BLaER1 treated with 17β-estradiol and CSF1 and Interleukin-3, amounts not matched to agents 10 nM and 100 nM (cell line): ENCODE results near the gene ACBD4.

Experiments
- H3K27ac ChIP-seq, 11 experiments: shearing (Covaris generic); formaldehyde crosslinking; 2 replicates each; pipeline ENCODE4 v1.8.1; 2022
- H3K27me3 ChIP-seq, 11 experiments: shearing (Covaris generic); formaldehyde crosslinking; 2 replicates each; pipeline ENCODE4 v1.8.1; 2022
- H3K36me3 ChIP-seq, 11 experiments: shearing (Covaris generic); formaldehyde crosslinking; 2 replicates each; pipeline ENCODE4 v1.8.1; 2022
- H3K4me1 ChIP-seq, 10 experiments: shearing (Covaris generic); formaldehyde crosslinking; 2 replicates each; pipeline ENCODE4 v1.8.1; 2022
- H3K4me2 ChIP-seq, 11 experiments: shearing (Covaris generic); formaldehyde crosslinking; 2 replicates each; pipeline ENCODE4 v1.8.1; 2022
- H3K4me3 ChIP-seq, 10 experiments: shearing (Covaris generic); formaldehyde crosslinking; 2 replicates each; pipeline ENCODE4 v1.8.1; 2022
- H3K9ac ChIP-seq, 11 experiments: shearing (Covaris generic); formaldehyde crosslinking; 2 replicates each; pipeline ENCODE4 v1.8.1; 2022
- H3K9me3 ChIP-seq, 11 experiments: shearing (Covaris generic); formaldehyde crosslinking; replicated peaks in 1 of 11; 2 replicates each; pipeline ENCODE4 v1.8.1; 2022
- H4K20me1 ChIP-seq, 11 experiments: shearing (Covaris generic); formaldehyde crosslinking; 2 replicates each; pipeline ENCODE4 v1.8.1; 2022
- Cebpa-rat ChIP-seq, 11 experiments: shearing (Covaris generic); IDR thresholded peaks; 2 replicates each; pipeline ENCODE4 v1.8.1; 2022

Gene ACBD4

DNA sequence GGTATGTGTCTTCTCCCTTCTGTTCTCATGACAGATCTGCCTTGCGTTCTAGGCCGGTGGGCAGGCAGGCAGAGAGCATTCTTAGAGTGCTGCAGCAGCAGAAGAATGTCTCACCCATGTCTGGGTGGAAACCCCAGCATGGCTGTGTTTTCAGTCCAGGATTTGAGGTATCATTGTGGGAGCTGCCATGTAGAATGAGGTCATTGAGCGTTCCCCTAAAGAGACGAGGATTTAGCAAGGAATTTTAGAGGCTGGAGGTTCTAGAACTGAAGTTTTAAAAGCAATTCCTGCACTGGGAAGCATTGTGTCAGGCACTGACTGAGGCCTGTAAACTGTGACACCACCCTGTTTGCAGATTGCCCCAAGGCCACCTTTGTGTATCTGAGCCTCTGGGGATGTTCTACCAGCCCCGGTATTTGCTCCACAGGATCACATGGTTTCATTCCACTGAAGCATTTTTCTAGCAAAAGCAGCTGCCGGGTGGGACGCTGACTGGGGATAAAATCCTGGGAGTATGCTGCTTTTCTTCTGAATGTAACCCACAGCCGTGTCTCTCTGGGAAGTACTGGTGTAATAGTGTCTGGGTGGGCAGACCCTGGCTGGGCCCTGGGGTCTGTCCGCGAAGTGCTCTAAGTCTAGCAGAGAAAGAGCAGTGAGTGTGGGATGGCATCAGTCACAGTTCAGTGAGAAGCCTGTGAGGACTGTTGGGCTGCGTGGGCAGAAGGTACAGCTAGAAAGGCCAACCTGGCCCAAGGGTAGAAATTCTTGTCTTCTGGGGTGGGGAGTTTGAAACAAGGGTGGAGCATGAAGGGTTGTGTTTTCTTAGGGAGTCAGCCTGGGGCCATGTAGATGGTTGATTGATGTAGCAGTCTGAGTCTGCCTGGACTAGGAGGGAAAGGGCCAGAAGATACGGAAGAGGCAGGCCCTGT lies 33.3 kb upstream of the ACBD4 start:
- peak overlapping the region in 9 of 11 experiments; percentile 4 to 46 (median 20); a peak in 10 of 22 replicates for H3K9ac ChIP-seq
- H4K20me1 ChIP-seq: peaks cover 0 to 77% (median 15%) of the 10 kb centered on the region in 11 experiments; a peak in 12 of 22 replicates
- peaks cover 94 to 100% (median 98%) of the 10 kb centered on the region in 11 experiments for H3K36me3 ChIP-seq
- H3K9me3 ChIP-seq: no peaks in the 10 kb centered on the region
- peak overlapping the region in 5 of 11 experiments; percentile 0 to 41 (median 9); a peak in 5 of 22 replicates for H3K4me2 ChIP-seq
- peak overlapping the region in 4 of 11 experiments; percentile 8 to 53 (median 37); a peak in 6 of 22 replicates for H3K27ac ChIP-seq
- no peak for TF ChIP-seq Cebpa-rat (IDR thresholded peaks at IDR 0.05)
- no peaks in the 10 kb centered on the region for H3K27me3 ChIP-seq
- H3K4me3 ChIP-seq: no peak overlapping the region
- H3K4me1 ChIP-seq: peaks cover 0 to 20% (median 8%) of the 10 kb centered on the region in 10 experiments; a peak in 10 of 20 replicates

DNA sequence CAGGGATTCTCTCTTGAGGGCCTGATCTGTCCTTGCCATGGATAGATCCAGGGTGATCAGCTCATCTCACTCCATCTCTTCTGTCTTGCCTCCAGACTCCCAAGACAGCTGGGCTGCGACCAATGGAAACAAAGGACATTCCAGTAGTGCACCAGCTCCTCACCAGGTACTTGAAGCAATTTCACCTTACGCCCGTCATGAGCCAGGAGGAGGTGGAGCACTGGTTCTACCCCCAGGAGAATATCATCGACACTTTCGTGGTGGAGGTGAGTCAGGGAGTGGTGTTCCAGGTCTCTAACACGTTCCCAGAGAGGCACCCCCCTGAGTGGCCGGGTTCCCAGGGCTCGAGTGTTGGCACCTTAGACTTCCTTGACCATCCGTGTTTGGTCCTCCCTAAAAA lies 32.6 kb upstream of the ACBD4 start:
- Histone ChIP-seq H3K4me1 (peaks cover 0 to 24% (median 10%) of the 10 kb centered on the region in 10 experiments; a peak in 11 of 20 replicates), H3K4me2 (peak overlapping the region in 2 of 11 experiments; percentile 3 to 41; a peak in 2 of 22 replicates), H3K4me3 (no peak overlapping the region), H3K9me3 (no peaks in the 10 kb centered on the region), H3K27me3 (no peaks in the 10 kb centered on the region), H3K27ac (peak overlapping the region in 3 of 11 experiments; percentile 19 to 53 (median 40); a peak in 4 of 22 replicates), H4K20me1 (peaks cover 0 to 77% (median 17%) of the 10 kb centered on the region in 11 experiments; a peak in 12 of 22 replicates), H3K36me3 (peaks cover 94 to 100% (median 98%) of the 10 kb centered on the region in 11 experiments), H3K9ac (peak overlapping the region in 7 of 11 experiments; percentile 7 to 46 (median 33); a peak in 4 of 22 replicates)
- no peak for TF ChIP-seq Cebpa-rat (IDR thresholded peaks at IDR 0.05)

DNA sequence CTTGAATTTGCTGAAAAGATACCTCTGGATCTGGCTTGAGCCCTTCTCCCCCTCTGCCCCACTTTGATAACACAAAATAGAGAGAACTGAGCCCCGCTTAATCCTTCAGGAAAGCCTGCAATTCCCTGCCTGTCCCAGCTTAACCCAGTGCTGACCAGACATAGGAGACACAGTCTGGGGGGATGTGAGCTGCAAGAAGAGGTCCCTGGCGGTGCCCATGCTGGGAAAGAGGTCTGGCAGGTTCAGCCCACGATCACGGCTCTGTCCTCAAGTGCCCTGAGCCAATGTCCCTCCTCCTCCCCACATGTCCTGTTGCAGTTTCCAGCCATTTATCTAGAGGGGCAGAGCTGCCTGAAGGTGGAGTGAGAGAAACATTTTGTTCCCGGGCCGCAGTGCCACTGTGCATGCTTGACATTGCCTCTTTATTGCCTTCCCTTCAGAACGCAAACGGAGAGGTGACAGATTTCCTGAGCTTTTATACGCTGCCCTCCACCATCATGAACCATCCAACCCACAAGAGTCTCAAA lies 32.2 kb upstream of the ACBD4 start:
- H3K36me3 ChIP-seq: peaks cover 94 to 100% (median 98%) of the 10 kb centered on the region in 11 experiments
- no peak for TF ChIP-seq Cebpa-rat (IDR thresholded peaks at IDR 0.05)

DNA sequence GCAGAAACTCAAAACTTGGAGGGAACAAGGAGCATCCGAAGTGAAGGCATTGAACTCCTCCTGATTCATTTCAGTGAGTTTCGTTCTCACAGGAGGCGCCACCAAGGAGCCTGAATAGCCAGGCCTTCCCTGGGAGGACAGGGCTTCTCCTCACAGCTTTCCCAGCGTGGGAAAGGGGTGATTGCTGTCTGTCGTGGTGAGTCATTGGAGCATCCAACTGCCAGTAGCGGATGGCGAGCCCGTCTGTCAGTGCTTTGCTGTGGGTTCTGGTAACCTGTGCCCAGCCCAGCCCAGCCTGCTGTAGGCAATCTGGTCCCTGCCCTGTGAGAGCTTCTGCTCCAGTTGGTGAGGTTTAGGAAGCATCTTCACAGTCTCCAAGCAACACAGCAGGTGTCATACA lies 31.5 kb upstream of the ACBD4 start:
- no peak for TF ChIP-seq Cebpa-rat (IDR thresholded peaks at IDR 0.05)
- Histone ChIP-seq H3K4me3 (no peak overlapping the region), H3K9me3 (no peaks in the 10 kb centered on the region), H3K9ac (no peak overlapping the region), H3K4me2 (no peak overlapping the region), H3K27me3 (no peaks in the 10 kb centered on the region), H3K27ac (peak overlapping the region in 1 of 11 experiments; percentile 53; a peak in 1 of 22 replicates), H3K36me3 (peaks cover 94 to 100% (median 98%) of the 10 kb centered on the region in 11 experiments), H4K20me1 (peaks cover 0 to 77% (median 17%) of the 10 kb centered on the region in 11 experiments; a peak in 10 of 22 replicates), H3K4me1 (peaks cover 2 to 34% (median 21%) of the 10 kb centered on the region in 10 experiments; a peak in 18 of 20 replicates)

More for the DNA sequence above, 32.2 kb upstream of the ACBD4 start:
- Histone ChIP-seq H3K9me3 (no peaks in the 10 kb centered on the region), H3K9ac (peak overlapping the region in 2 of 11 experiments; percentile 4 to 46; a peak in 1 of 22 replicates), H3K4me3 (no peak overlapping the region), H3K27ac (peak overlapping the region in 1 of 11 experiments; percentile 53; a peak in 1 of 22 replicates), H4K20me1 (peaks cover 0 to 77% (median 17%) of the 10 kb centered on the region in 11 experiments; a peak in 13 of 22 replicates), H3K27me3 (no peaks in the 10 kb centered on the region), H3K4me2 (no peak overlapping the region), H3K4me1 (peaks cover 0 to 27% (median 14%) of the 10 kb centered on the region in 10 experiments; a peak in 15 of 20 replicates)

DNA sequence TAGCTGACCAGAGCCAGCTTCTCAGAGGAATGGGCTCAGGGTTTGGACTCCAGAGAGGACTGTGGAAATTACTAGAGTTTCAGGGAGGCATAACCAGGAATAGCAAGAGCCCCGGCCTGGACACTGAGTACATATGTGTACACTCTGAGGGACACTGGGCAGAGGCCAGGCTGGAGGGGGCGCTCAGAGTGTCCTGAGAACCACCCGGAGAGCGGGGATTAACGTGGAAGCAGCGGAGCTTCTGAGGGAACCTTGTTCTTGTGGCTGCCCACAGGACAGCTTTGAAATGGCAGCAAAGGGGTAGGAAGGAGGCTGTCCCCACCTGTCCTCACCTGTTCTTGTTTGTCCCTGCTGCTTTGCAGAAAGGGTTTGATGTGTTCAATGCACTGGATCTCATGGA lies 31.0 kb upstream of the ACBD4 start:
- H3K9ac ChIP-seq: no peak overlapping the region
- H3K9me3 ChIP-seq: no peaks in the 10 kb centered on the region
- no peak for TF ChIP-seq Cebpa-rat (IDR thresholded peaks at IDR 0.05)
- H3K36me3 ChIP-seq: peaks cover 94 to 99% (median 97%) of the 10 kb centered on the region in 11 experiments
- peaks cover 7 to 39% (median 26%) of the 10 kb centered on the region in 10 experiments for H3K4me1 ChIP-seq
- H3K4me3 ChIP-seq: no peak overlapping the region
- no peak overlapping the region for H3K4me2 ChIP-seq
- no peaks in the 10 kb centered on the region for H3K27me3 ChIP-seq
- H3K27ac ChIP-seq: 0 out of 22 replicates have a peak overlapping the region, but pooled peaks of 1 of the 11 experiments have one; percentile 53
- H4K20me1 ChIP-seq: peaks cover 0 to 77% (median 17%) of the 10 kb centered on the region in 11 experiments; a peak in 9 of 22 replicates

DNA sequence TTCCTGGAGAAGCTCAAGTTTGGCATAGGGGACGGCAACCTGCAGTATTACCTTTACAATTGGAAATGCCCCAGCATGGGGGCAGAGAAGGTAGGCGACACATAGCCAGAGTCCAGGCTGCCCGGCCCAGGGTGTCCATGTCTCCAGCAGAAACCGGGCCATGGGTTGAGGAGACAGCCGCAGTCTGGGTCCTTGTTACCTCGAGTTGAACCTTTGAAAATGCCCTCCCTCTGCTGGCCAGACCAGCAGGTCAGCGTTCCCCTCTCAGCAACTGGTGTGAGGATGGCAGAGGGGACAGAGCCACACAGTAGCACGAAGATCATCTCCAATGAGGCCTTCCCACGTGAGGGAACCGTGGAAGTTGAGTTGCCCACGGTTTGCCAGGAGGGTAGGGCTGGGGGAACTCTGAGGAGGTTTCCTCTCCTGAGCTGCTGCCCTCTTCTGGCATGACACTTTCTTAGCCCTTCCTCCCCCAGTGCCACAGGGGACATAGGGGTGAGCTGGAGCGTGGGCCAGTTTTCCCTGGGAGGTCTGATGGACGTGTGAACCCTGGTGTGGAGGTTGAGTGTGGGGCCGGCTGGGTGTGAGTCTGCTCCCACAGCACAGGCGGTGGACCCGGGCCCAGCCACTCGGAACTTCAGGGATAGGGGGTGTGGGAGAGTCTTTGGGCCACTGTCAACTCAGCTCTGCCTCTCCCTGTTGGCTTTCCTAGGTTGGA lies 30.4 kb upstream of the ACBD4 start:
- H3K9me3 ChIP-seq: no peaks in the 10 kb centered on the region
- peaks cover 0 to 77% (median 17%) of the 10 kb centered on the region in 11 experiments; a peak in 9 of 22 replicates for H4K20me1 ChIP-seq
- H3K27ac ChIP-seq: peak overlapping the region in 1 of 11 experiments; percentile 41; a peak in 3 of 22 replicates

DNA sequence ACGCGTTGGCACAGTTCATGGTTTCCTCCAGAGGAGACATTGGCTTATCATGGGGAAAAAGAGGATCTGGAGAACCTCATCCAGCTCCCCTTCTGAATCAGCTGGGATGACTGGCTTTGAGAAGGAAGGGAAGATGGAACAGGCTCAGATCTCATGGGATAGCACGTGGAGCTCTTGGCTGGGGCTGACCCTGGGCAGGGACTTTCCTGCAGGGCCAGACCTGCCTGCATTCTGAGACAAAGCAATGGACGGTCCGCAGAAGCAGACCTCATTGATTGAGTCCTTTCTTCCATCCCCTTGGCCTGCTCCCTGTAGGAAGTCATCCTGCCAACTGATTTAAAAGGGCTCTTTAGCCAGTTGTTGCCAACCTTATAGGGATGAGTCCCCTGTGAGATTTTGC lies 29.4 kb upstream of the ACBD4 start:
- TF ChIP-seq Cebpa-rat (IDR thresholded peaks at IDR 0.05): no peak
- Histone ChIP-seq H3K4me2 (no peak overlapping the region), H3K9me3 (no peaks in the 10 kb centered on the region), H3K9ac (peak overlapping the region in 3 of 11 experiments; percentile 5 to 13 (median 5); a peak in 1 of 22 replicates), H3K4me3 (no peak overlapping the region), H3K4me1 (peaks cover 23 to 55% (median 42%) of the 10 kb centered on the region in 10 experiments), H3K36me3 (peaks cover 81 to 85% (median 83%) of the 10 kb centered on the region in 11 experiments), H3K27me3 (no peaks in the 10 kb centered on the region), H3K27ac (peak overlapping the region in 1 of 11 experiments; percentile 34; a peak in 1 of 22 replicates), H4K20me1 (peaks cover 0 to 87% (median 17%) of the 10 kb centered on the region in 11 experiments; a peak in 9 of 22 replicates)

More for the DNA sequence above, 30.4 kb upstream of the ACBD4 start:
- no peak for TF ChIP-seq Cebpa-rat (IDR thresholded peaks at IDR 0.05)
- Histone ChIP-seq H3K4me1 (peaks cover 12 to 44% (median 32%) of the 10 kb centered on the region in 10 experiments), H3K9ac (peak overlapping the region in 1 of 11 experiments; percentile 6; a peak in 1 of 22 replicates), H3K4me3 (no peak overlapping the region), H3K36me3 (peaks cover 89 to 94% (median 92%) of the 10 kb centered on the region in 11 experiments), H3K27me3 (no peaks in the 10 kb centered on the region), H3K4me2 (no peak overlapping the region)

DNA sequence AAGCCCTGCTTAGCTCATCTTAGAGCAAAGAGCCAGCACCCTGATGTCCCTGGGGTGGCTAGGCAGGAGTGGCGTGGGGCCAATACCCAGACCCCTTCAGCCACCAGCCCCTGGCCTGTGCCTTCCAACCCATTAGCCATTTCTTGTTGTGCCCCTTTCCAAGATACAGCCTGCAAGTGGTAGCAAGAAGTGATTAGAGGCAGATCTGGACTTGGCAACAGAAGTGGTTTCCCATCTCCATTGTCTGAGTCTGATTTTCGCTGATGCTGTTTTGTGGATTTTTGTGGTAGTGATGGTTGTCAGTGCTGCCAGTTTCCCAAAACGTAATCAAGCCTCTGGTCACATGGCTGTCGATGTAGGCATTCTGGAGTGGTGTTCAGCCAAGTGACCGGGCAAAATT lies 28.9 kb upstream of the ACBD4 start:
- Histone ChIP-seq H3K27me3 (no peaks in the 10 kb centered on the region), H3K4me2 (no peak overlapping the region), H4K20me1 (peaks cover 0 to 91% (median 17%) of the 10 kb centered on the region in 11 experiments; a peak in 9 of 22 replicates), H3K4me3 (no peak overlapping the region), H3K36me3 (peaks cover 76 to 80% (median 79%) of the 10 kb centered on the region in 11 experiments), H3K27ac (peak overlapping the region in 2 of 11 experiments; percentile 12 to 34; a peak in 2 of 22 replicates), H3K9ac (peak overlapping the region in 3 of 11 experiments; percentile 5 to 13 (median 5); a peak in 4 of 22 replicates), H3K4me1 (peaks cover 27 to 55% (median 43%) of the 10 kb centered on the region in 10 experiments), H3K9me3 (no peaks in the 10 kb centered on the region)
- no peak for TF ChIP-seq Cebpa-rat (IDR thresholded peaks at IDR 0.05)
